Measurements from ENCODE around the gene MBD3. TPM values are rescaled to one million over a fixed set of nuclear protein-coding genes. Genes with fewer than 3 reads are reported as not detected.

MBD3 gene
- total RNA-seq, 6 experiments from 2014 or later, result 75.6 to 104 (median 85.7) TPM

DNA sequence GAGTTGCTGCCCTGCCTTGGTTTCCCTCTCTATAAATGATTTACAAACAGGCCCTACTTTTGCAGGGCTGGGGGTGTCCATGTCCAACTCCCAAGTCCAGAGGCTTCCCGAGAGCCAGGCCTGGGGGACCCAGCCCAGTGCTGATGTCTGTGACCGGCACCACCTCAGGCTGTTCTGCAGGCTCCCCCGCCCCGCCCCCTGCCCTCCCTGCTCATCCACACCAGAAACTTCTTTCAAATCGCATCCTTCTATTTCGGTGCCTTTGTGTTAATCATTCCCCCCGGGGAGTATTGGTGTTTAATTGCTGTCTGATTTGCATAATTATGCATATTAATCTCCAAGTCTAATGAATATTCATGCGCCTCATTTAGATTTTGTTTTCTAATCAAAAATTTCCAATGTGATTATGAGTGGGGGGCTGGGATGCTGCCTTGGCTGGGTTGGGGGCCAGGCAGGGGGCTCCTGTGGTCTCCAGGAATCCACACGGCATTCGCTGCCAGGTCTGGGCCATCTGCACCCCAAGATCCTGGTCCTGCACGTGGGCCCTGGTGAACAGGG lies 40.7 kb upstream of the MBD3 start:
- no peak for DNase-seq
- Mint-ChIP-seq H3K4me1 (ENCODE audit: low read depth) (no peaks in the 10 kb centered on the region), H3K27me3 (ENCODE audit: insufficient read depth) (peaks cover 3% of the 10 kb centered on the region), H3K9me3 (no peaks in the 10 kb centered on the region; the same call in none of the 2 replicates), H3K36me3 (ENCODE audit: low read depth) (peaks cover 19% of the 10 kb centered on the region), H3K4me3 (no peak overlapping the region), H3K27ac (no peak overlapping the region)
- TF ChIP-seq, protein P1, sequence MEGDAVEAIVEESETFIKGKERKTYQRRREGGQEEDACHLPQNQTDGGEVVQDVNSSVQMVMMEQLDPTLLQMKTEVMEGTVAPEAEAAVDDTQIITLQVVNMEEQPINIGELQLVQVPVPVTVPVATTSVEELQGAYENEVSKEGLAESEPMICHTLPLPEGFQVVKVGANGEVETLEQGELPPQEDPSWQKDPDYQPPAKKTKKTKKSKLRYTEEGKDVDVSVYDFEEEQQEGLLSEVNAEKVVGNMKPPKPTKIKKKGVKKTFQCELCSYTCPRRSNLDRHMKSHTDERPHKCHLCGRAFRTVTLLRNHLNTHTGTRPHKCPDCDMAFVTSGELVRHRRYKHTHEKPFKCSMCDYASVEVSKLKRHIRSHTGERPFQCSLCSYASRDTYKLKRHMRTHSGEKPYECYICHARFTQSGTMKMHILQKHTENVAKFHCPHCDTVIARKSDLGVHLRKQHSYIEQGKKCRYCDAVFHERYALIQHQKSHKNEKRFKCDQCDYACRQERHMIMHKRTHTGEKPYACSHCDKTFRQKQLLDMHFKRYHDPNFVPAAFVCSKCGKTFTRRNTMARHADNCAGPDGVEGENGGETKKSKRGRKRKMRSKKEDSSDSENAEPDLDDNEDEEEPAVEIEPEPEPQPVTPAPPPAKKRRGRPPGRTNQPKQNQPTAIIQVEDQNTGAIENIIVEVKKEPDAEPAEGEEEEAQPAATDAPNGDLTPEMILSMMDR (IDR thresholded peaks at IDR 0.05), result no peak

DNA sequence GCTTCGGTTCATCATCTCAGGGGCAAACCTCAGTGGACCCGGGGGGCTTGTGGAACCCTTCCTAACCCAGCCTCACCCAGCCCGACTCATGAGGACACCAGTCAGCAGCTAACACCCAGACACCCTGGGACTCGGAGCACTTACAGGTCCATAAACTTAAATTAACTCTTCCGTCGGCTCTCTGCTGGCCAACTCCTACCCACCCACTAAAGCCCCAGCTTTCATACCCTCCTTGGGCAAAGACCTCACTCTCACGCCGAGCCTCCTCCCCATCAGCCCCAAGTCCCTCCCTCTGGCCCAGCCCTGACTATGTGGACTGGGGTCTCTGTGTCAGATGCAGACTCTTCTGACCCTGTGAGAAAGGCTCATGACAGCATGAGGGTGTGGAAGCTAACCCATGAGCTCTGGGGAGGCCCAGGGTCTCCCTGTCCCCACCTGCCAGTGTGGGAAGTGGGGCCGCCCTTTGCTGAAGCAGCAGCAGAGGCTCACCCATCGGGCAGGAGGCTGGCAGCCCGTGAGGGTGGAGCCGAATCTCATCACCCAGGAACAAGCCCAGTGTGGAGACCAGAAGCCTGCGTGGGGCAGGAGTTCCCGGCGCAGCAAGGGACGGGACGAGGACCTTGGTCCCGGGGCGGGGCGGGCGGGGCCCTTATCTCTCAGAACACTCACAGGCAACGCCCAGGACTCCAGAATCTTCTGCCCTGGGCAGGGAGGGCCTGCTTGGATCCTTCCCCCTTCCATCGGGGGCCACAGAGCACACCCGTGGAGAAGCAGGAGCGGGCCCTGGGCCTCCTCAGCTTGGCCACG lies 40.0 kb upstream of the MBD3 start:
- H3K4me1 Mint-ChIP-seq (ENCODE audit: low read depth), result no peaks in the 10 kb centered on the region
- no peak overlapping the region for H3K27ac Mint-ChIP-seq
- no peaks in the 10 kb centered on the region; the same call in none of the 2 replicates for H3K9me3 Mint-ChIP-seq
- no peak overlapping the region for H3K4me3 Mint-ChIP-seq
- peaks cover 3% of the 10 kb centered on the region for H3K27me3 Mint-ChIP-seq (ENCODE audit: insufficient read depth)
- no peak for DNase-seq
- peaks cover 13% of the 10 kb centered on the region for H3K36me3 Mint-ChIP-seq (ENCODE audit: low read depth)
- TF ChIP-seq, protein P1 (IDR thresholded peaks at IDR 0.05), result no peak

DNA sequence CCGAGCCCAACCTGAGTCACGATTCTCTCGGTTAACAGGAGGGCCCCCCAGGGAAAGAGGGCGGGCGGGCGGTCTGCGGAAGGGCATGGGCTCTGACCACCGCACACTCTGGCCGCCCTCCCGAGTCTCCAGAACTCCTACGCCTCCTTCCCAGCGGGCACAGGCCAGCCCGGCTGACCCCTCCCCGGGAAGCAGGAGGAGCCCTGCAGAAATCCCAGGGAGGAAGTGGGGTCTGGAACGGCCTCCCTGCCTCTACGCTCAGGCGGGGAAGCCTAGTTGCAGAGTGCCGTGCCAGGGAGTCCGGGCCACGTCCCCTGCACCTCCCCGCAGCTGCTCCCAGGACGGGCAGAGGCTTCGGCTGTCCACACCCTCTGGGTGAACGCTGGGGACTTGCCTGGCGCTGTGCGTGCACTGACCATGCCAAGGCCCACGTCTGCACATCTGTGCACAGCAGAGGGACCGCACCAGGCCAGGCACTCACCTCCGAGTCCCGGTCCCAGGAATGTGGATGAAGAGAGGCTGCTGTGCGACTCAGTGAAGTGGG lies 39.0 kb upstream of the MBD3 start:
- Mint-ChIP-seq H3K36me3 (ENCODE audit: low read depth) (peaks cover 13% of the 10 kb centered on the region), H3K4me1 (ENCODE audit: low read depth) (no peaks in the 10 kb centered on the region), H3K27ac (no peak overlapping the region), H3K9me3 (no peaks in the 10 kb centered on the region; the same call in none of the 2 replicates), H3K4me3 (no peak overlapping the region), H3K27me3 (ENCODE audit: insufficient read depth) (peaks cover 3% of the 10 kb centered on the region)
- TF ChIP-seq, protein P1 (IDR thresholded peaks at IDR 0.05), result no peak
- no peak for DNase-seq

DNA sequence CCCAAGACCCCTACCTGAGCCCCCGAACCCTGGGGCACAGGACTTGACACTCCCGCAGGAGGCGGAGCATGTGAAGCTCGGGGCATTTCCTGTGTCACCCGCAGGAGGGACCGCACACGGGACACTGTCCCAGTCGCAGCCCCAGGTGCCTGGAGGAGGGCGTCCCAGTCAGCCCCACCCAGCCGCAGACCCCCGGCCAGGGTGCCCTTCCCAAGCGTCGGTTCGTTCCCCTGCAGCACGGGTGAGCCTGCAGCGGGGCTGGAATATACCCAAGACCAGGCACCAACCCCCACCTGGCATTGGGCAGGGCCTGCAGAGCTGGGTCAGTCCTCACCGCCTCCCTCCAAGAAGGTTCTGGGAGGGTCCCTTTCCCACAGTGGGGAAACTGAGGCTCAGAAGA lies 38.1 kb upstream of the MBD3 start:
- no peak overlapping the region for H3K27ac Mint-ChIP-seq
- no peaks in the 10 kb centered on the region for H3K4me1 Mint-ChIP-seq (ENCODE audit: low read depth)
- no peak for DNase-seq
- H3K36me3 Mint-ChIP-seq (ENCODE audit: low read depth), result peaks cover 11% of the 10 kb centered on the region
- TF ChIP-seq, protein P1 (IDR thresholded peaks at IDR 0.05), result no peak
- H3K9me3 Mint-ChIP-seq, result no peaks in the 10 kb centered on the region; the same call in none of the 2 replicates
- H3K27me3 Mint-ChIP-seq (ENCODE audit: insufficient read depth), result peaks cover 3% of the 10 kb centered on the region
- H3K4me3 Mint-ChIP-seq, result no peak overlapping the region

DNA sequence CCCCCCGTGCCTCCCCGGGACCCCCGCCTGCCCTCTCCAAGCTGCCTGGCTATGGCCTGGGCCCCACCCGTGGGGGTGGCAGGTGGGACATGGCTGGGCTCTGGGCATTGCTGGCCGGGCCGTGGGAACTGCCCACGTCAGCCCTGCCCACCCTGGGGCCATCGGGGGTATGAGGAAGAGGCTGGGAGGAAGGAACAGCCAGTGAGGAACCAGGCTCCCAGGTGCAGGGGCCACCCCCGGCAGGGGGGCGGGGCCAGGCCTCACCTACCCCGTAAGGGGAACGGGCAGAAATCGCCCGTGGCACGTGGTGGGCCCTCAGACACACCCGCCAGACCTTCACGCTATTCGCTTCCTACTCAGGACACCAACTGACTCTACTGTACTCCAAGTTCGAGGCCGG lies 37.3 kb upstream of the MBD3 start:
- Mint-ChIP-seq H3K4me1 (ENCODE audit: low read depth) (no peaks in the 10 kb centered on the region), H3K27ac (no peak overlapping the region), H3K4me3 (no peak overlapping the region), H3K9me3 (no peaks in the 10 kb centered on the region), H3K27me3 (ENCODE audit: insufficient read depth) (no peaks in the 10 kb centered on the region), H3K36me3 (ENCODE audit: low read depth) (peaks cover 3% of the 10 kb centered on the region; the same call in 1 of the 2 replicates)
- TF ChIP-seq, protein P1 (IDR thresholded peaks at IDR 0.05), result no peak
- DNase-seq, result no peak
